Caco-2 (cell line): ENCODE results near the gene NFAM1. TPM values are rescaled to one million over a fixed set of nuclear protein-coding genes. Genes with fewer than 3 reads are reported as not detected.
A peak's percentile ranks its signal among the peaks of the same experiment; 100 is the strongest.

ENCODE experiments used
- BruUV-seq: library from RNA; stranded (reverse); fragments of 400-500 nt; replicated peaks from 2 replicates; lab custom pipeline; 2021; lab: Mats Ljungman, UMichigan
- CTCF ChIA-PET: fragments of 300-600 bp; sonication (Branson Sonifier 250); formaldehyde crosslinking; loops from one replicate; lab custom pipeline; 2022; ENCODE audit warnings: antibody characterized with exemption; lab: Charles Lee
- POLR2A ChIA-PET: fragments of 300-600 bp; sonication (Branson Sonifier 250); formaldehyde crosslinking; loops from one replicate; lab custom pipeline; 2022; ENCODE audit warnings: antibody characterized with exemption; lab: Charles Lee
- DNase-seq, 2 experiments: peaks; one replicate each; pipeline versions ENCODE4 v3.0.0 to v3.0.0-alpha.2; 2020 to 2022
- H3K27me3 ChIP-seq: replicated peaks from 2 replicates; pipeline ENCODE4 v1.6.0; 2011; ENCODE audit warnings: low read length; ENCODE audit not compliant: control insufficient read depth, insufficient read depth
- H3K36me3 ChIP-seq: 2 replicates; pipeline ENCODE4 v1.5.1; 2011; ENCODE audit warnings: low read length; ENCODE audit not compliant: control insufficient read depth, insufficient read depth
- H3K4me1 ChIP-seq: fragments of 250-450 bp; sonication (Bioruptor Pico); 2 replicates; pipeline ENCODE4 v1.5.1; 2020; ENCODE audit warnings: mild to moderate bottlenecking
- H3K4me3 ChIP-seq: 2 replicates; pipeline ENCODE4 v1.5.1; 2011; ENCODE audit warnings: low read depth, mild to moderate bottlenecking, control low read depth, low read length
- H3K9me3 ChIP-seq: fragments of 250-450 bp; sonication (Bioruptor Pico); 2 replicates; pipeline ENCODE4 v1.5.1; 2020; ENCODE audit warnings: mild to moderate bottlenecking, moderate library complexity
- H3K27ac Mint-ChIP-seq: one replicate; pipeline ENCODE4 v1.8.0; 2022; ENCODE audit warnings: mixed read lengths; ENCODE audit not compliant: unreplicated experiment
- H3K27me3 Mint-ChIP-seq: one replicate; pipeline ENCODE4 v1.8.0; 2022; ENCODE audit warnings: mixed read lengths; ENCODE audit not compliant: insufficient read depth, unreplicated experiment
- H3K36me3 Mint-ChIP-seq: one replicate; pipeline ENCODE4 v1.8.0; 2022; ENCODE audit warnings: mild to moderate bottlenecking, mixed read lengths; ENCODE audit not compliant: insufficient read depth, unreplicated experiment
- H3K4me1 Mint-ChIP-seq: one replicate; pipeline ENCODE4 v1.8.0; 2022; ENCODE audit warnings: low read depth, mixed read lengths; ENCODE audit not compliant: unreplicated experiment
- H3K4me3 Mint-ChIP-seq: one replicate; pipeline ENCODE4 v1.8.0; 2022; ENCODE audit warnings: mild to moderate bottlenecking, moderate library complexity, mixed read lengths; ENCODE audit not compliant: unreplicated experiment
- H3K9me3 Mint-ChIP-seq: one replicate; pipeline ENCODE4 v1.8.0; 2022; ENCODE audit warnings: mixed read lengths; ENCODE audit not compliant: unreplicated experiment
- intact Hi-C: fragments of 100-400 bp; cut with micrococcal nuclease; formaldehyde crosslinking; loops from one replicate; pipeline ENCODE4 v1.10.0; 2022; ENCODE audit not compliant: unreplicated experiment
- total RNA-seq: library from RNA; stranded (reverse); gene quantifications from 2 replicates; pipeline ENCODE4 v1.2.3, GENCODE V29; 2022
- TF ChIP-seq, protein P1 (sequence below), 2 experiments: fragments of 200-600 bp in 1 of 2; IDR thresholded peaks; 1 replicate in 1 of 2; 2 replicates in 1 of 2; pipeline versions ENCODE4 v1.5.1 to v1.8.0; 2011 to 2022; ENCODE audit warnings: antibody characterized with exemption in 1 of 2, control low read depth in 1 of 2, inconsistent platforms in 1 of 2, low read depth in 1 of 2, low read length in 1 of 2, mild to moderate bottlenecking in 1 of 2, moderate library complexity in 1 of 2; ENCODE audit not compliant: insufficient read depth in 1 of 2, severe bottlenecking in 1 of 2, unreplicated experiment in 1 of 2

NFAM1 gene
- total RNA-seq, 1 experiment from 2014 or later: not detected

DNA sequence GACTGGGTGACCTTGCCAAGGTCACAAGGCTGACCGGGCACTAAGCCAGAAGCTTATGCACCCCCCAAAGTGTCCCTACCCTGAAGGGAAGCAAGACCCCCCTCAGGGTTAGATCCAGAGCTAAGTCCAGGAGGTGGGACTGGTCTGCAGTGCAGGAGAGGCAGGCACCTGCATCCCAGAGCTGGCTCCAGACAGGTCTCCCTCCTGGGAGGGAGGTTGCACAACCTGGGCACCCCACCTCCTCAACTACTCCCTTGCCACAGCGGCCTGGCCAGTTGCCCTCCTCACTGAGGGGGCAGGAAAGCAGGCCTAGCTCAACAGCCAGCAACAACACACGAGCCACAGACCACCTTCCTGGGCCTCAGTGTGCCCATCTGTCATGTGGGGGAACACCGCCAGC lies 86.7 kb downstream of the NFAM1 start:
- Mint-ChIP-seq H3K4me3 (no peak overlapping the region), H3K9me3 (no peaks in the 10 kb centered on the region)
- BruUV-seq: no TSS peak

DNA sequence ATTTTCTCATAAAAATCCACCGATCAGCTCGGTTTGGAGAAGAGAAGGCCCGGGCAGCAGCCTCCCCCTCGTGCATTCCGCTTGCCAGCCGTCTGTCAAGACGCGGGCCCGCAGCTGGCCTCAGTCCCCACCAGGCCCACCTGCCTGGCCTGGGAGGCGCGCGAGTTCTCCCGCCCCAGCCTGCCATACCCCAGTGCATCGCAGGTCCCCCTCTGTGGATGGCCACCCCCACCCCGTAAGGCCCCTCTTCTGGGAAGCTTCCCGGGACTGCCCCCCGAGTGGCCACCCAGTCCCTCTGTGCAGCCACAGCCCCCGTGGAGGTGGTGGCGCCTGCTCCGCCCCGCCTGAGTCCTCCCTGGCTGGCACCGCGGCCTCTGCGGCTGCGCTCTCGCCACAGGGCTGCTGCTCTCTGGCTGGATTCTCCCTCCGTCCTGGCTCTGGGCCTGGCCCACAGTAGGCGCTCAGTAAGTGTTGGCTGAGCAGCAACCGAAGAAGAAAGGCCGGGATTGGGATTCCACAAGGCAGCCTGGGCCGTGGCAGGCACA lies 87.8 kb downstream of the NFAM1 start:
- Mint-ChIP-seq H3K4me1 (no peaks in the 10 kb centered on the region), H3K36me3 (no peaks in the 10 kb centered on the region), H3K27ac (no peak overlapping the region), H3K27me3 (no peaks in the 10 kb centered on the region), H3K4me3 (peak overlapping the region; percentile 56), H3K9me3 (no peaks in the 10 kb centered on the region)
- intact Hi-C loops: no loop called here
- CTCF ChIA-PET: no interaction called here
- BruUV-seq: no TSS peak
- no peaks in the 10 kb centered on the region for H3K36me3 ChIP-seq
- DNase-seq: no peak
- TF ChIP-seq, protein P1, sequence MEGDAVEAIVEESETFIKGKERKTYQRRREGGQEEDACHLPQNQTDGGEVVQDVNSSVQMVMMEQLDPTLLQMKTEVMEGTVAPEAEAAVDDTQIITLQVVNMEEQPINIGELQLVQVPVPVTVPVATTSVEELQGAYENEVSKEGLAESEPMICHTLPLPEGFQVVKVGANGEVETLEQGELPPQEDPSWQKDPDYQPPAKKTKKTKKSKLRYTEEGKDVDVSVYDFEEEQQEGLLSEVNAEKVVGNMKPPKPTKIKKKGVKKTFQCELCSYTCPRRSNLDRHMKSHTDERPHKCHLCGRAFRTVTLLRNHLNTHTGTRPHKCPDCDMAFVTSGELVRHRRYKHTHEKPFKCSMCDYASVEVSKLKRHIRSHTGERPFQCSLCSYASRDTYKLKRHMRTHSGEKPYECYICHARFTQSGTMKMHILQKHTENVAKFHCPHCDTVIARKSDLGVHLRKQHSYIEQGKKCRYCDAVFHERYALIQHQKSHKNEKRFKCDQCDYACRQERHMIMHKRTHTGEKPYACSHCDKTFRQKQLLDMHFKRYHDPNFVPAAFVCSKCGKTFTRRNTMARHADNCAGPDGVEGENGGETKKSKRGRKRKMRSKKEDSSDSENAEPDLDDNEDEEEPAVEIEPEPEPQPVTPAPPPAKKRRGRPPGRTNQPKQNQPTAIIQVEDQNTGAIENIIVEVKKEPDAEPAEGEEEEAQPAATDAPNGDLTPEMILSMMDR (IDR thresholded peaks at IDR 0.05; ENCODE audit: insufficient read depth in 1 of 2, low read depth in 1 of 2, low read length in 1 of 2, severe bottlenecking in 1 of 2, unreplicated experiment in 1 of 2): no peak
- POLR2A ChIA-PET: no interaction called here
- no peaks in the 10 kb centered on the region for H3K9me3 ChIP-seq
- no peaks in the 10 kb centered on the region for H3K4me1 ChIP-seq
- peak overlapping the region; percentile 38 for H3K4me3 ChIP-seq
- H3K27me3 ChIP-seq: no peaks in the 10 kb centered on the region

More for the DNA sequence above, 86.7 kb downstream of the NFAM1 start:
- Mint-ChIP-seq H3K27ac (no peak overlapping the region), H3K4me1 (no peaks in the 10 kb centered on the region), H3K27me3 (no peaks in the 10 kb centered on the region), H3K36me3 (no peaks in the 10 kb centered on the region)
- TF ChIP-seq, protein P1 (IDR thresholded peaks at IDR 0.05; ENCODE audit: insufficient read depth in 1 of 2, low read depth in 1 of 2, low read length in 1 of 2, severe bottlenecking in 1 of 2, unreplicated experiment in 1 of 2): no peak
- DNase-seq: no peak
- H3K36me3 ChIP-seq: no peaks in the 10 kb centered on the region
- intact Hi-C loops: no loop called here
- H3K4me3 ChIP-seq: no peak overlapping the region
- POLR2A ChIA-PET: no interaction called here
- no peaks in the 10 kb centered on the region for H3K9me3 ChIP-seq
- CTCF ChIA-PET: no interaction called here
- no peaks in the 10 kb centered on the region for H3K27me3 ChIP-seq
- no peaks in the 10 kb centered on the region for H3K4me1 ChIP-seq

DNA sequence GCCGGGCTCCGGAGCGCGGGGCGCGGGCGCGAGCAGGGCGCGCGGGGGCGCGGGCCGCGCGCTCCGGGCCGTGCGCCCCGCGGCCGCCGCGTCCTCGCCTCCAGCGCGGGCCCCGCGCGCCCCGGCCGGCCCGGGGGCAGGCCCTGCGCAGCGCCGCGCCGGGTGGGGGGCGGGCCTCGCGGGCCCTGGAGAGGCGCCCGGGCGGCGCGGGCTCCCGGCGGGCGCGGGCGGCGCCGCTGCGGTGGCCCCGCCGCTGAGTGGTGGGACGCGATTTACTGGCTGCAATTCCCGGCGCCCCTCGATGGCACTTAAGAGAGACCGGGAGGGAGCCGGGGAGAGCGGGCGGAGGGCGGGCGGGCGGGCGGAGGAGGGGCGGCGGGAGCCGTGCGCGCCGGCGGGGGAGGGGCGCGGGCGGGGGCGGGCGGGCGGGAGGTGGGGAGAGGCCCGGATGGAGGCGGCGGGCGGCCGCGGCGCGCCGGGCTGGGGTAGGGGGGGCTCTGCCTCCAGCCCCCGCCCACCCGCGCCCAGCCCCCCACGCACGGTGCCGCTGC lies 88.6 kb downstream of the NFAM1 start:
- Mint-ChIP-seq H3K27me3 (no peaks in the 10 kb centered on the region), H3K9me3 (no peaks in the 10 kb centered on the region), H3K4me1 (no peaks in the 10 kb centered on the region), H3K27ac (no peak overlapping the region), H3K4me3 (peak overlapping the region; percentile 56), H3K36me3 (no peaks in the 10 kb centered on the region)
- H3K4me1 ChIP-seq: no peaks in the 10 kb centered on the region
- CTCF ChIA-PET: no interaction called here
- no peaks in the 10 kb centered on the region for H3K27me3 ChIP-seq
- H3K4me3 ChIP-seq: peak overlapping the region; percentile 38
- peak in 1 of 2 experiments; percentile 42 for DNase-seq
- no TSS peak for BruUV-seq
- POLR2A ChIA-PET: no interaction called here
- no peaks in the 10 kb centered on the region for H3K36me3 ChIP-seq
- intact Hi-C loops: no loop called here
- TF ChIP-seq, protein P1 (IDR thresholded peaks at IDR 0.05; ENCODE audit: insufficient read depth in 1 of 2, low read depth in 1 of 2, low read length in 1 of 2, severe bottlenecking in 1 of 2, unreplicated experiment in 1 of 2): no peak
- H3K9me3 ChIP-seq: no peaks in the 10 kb centered on the region
